NCI-H510A treated with DMSO at 0.1 percent for 48 hours (cell line): Measurements from ENCODE around the gene ACSL5.
"Not testable (repeated sequence)": the region's sequence is repeated elsewhere in the genome, so short reads cannot be mapped to it uniquely, and the experiment has no call there.

Source experiments
- DNase-seq: peaks from one replicate; lab custom pipeline; 2025; lab: John Stamatoyannopoulos, UW

ACSL5 gene

DNA sequence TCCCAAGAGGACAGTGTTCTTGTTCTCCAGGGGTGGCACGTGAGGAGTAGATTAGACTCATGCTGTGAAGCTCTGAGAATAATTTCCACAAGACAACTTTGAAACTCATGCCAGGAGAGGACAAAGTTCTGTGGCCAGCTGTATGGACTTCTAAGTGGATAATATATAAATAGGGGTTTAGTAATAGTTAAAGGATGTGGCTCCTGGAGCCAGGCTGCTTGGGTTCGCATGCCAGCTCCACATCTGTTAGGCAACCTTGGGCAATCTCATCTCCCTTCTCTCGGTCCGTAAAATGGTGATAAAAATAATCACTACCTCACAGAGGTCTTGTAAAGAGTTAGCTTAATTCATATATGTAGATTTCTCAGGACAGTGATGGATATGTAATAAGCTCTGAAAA, 35.8 kb downstream of the ACSL5 start:
- DNase-seq: no peak

DNA sequence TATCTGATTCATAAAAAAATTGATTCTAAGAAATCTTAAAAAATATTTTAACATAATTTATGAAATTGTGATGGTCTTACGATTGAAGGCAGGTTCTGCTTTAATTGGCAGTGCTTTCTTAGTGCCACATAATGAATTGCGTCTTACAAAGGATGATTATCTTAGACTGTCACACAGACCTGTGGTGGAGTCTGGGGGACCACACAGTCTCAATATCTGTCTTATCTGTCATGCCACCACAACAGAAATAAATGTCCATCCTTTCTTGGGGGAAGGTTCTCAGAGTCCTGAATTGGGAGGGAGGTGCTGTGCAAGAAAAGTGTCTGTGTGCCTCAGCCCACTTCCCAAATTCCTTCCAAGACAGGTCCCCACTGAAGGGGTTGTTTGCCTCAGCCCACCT, 38.8 kb downstream of the ACSL5 start:
- DNase-seq: no peak

DNA sequence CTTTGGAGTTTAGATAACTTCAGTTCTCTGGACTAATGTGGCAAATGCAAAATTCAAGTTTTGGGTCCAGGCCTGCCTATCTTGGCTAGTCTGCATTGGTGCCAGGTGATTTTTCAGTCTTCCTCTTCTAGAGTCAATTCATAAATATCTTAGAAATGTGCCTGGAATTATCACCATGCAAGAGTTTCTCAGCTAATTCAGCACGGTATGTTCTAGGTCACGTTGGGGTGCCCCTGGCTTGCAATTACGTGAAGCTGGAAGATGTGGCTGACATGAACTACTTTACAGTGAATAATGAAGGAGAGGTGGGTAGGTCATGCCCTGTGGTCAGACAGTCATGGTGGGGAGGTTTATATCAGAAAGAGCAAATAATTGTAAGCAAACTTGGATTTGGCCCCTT, 47.8 kb downstream of the ACSL5 start:
- no peak for DNase-seq

GRCh38 chr10:112424651-112425050, 50.7 kb downstream of the ACSL5 start:
- no peak for DNase-seq

- no peak for DNase-seq
These were observed 52.2 kb downstream of the ACSL5 start for GRCh38 chr10:112426111-112426510.

DNA sequence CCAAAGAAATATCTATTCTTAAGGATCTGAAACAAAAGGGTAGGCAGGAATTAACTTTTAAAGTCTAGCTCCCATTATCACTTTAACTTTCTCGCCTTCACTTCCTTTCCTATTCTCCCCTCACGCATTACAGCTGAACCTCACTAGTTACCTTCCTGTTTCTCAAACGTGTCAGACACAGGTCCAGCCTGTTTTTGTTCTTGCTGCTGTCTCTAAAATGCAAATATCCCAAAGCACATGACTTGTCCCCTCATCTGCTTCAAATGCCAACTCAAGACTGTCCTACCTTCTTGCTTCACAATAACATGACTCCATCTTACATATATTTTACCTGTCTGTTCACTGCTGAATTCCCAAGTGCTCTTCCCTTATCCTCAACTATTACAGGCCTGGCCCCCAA, 55.2 kb downstream of the ACSL5 start:
- no peak for DNase-seq

DNA sequence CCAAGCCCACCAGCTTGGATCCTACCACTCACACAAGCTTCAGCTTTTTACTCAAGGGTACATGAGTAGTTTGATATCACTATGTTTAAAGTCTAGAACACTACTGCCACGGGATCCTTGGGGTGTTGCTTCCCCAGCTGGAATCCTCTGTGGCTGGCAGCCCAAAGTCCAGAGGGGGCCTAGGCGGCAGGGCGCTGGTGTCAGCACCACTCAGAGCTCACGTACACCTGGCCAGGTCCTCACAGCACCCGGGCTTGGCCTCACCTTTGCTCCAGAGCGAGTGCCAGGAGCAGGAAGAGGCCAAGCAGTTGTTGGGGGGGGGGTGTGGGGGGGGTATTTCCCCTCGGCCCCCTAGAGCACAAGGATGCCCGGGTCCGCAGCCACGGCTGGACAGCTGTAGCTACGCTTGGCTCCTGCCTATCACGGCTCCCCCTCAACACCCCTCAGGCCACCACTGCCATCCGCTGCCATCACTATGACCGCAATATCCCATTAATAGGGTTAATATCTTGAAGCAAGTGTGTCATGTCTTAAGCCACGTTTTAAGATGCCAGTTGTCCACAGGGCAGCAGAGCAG, 55.8 kb downstream of the ACSL5 start:
- no peak for DNase-seq

GRCh38 chr10:112433136-112433535, 59.2 kb downstream of the ACSL5 start:
- DNase-seq: no peak

- DNase-seq: peak; percentile 24
These were observed 61.2 kb downstream of the ACSL5 start for GRCh38 chr10:112434988-112435619.

- DNase-seq: no peak
These were observed 64.4 kb downstream of the ACSL5 start for GRCh38 chr10:112438356-112438755.

DNA sequence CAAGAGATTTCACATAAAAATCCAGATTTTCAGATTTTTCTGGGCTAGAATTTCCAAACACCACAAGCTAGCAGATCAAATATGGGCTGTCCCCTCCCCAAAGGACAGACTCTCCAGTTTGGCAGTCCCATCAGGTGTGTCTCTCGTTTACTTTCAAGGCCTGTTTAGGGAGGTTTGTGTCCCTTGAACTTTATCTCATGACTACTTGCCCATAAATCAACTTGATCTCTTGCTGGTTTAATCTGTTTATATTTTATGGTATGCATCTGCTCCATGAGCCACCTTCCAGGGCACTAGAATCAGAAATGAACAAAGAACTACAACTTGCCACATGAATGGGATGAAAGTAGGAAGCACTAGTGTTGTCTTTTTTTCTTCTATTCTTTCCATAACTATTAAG, 67.6 kb downstream of the ACSL5 start:
- no peak for DNase-seq

DNA sequence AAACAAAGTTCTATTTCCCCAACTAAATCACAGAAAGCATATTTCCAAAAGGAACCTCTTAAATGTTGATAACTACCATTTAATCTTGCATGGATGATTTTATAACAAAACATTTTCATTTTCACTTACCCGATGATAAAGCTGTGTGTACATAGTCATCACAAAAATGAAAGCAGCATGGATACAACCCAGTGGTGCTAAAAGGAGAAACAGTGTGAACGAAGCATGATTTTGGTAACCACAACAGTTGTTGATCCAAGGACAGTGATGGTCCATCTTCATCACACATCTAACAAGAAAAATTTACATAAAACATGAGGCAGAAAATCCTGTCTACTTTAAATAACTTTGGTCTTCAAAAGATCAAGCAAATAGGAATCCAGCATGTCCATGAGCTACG, 68.1 kb downstream of the ACSL5 start:
- DNase-seq: no peak

GRCh38 chr10:112446055-112446854, 72.3 kb downstream of the ACSL5 start:
- DNase-seq: no peak

DNA sequence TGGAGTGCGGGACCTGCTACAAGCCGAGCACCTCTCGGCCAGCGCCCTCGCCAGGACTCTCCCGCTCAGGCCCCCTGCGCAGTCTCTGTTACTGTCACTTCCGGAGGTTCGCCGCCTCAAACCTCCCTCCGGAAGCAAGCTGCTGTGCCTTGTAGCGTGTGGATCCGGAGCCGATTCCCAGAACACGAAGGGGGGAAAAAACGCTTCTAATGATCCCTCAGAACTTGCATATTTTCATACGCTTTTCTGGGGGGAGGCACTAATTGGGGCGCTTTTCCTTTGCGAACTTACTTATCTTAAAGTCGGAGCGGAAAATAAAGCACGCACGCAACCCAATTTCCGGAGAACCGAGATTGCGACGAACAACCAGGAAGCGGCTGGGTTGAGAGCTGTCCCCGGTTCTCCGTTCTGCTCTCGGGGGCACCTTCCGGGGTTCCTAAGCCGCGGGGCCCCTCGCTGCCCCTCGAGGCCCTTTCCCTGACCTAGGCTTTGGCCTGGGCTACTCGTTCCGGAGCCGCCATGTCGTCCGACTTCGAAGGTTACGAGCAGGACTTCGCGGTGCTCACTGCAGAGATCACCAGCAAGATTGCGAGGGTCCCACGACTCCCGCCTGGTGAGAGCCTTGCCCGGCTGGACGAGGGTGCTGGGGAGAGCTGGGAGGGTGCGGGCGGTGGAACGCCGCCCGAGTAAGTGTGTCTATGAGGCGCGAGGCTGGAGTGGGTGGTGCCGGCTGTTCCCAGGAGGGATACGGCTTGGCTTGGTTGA, 73.1 kb downstream of the ACSL5 start, which contains the start of the genes VTI1A and ZDHHC6:
Gene VTI1A, plus strand, starts transcription at position 361 of the 765 bp plus-strand sequence. Its CDS starts 159 bp downstream, at position 520.
Gene ZDHHC6, minus strand, starts transcription at position 60 of the 765 bp plus-strand sequence. CDS start 1,478 bp downstream, outside the sequence.
- DNase-seq: peak; percentile 97

GRCh38 chr10:112447620-112447928, 73.7 kb downstream of the ACSL5 start:
- DNase-seq: no peak

DNA sequence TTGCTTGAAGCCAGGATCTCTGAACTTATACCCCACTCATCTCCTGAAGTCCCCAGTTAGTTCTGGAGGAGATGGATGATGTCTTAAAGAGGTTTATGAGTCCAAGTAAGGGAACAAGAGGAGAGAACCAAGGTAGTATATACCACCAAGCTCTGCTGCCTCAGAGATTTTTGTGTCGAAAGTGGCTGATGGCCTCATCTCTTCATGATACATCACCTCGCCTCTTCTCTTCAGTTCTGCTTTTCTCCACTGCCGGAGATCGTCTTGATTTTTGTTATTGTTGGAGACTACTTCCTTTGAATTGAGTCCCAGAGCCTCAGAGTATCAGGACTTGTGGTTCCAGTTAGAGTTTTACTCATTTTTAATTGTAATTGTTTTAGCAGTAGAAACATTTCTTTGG, 75.0 kb downstream of the ACSL5 start:
- DNase-seq: no peak

DNA sequence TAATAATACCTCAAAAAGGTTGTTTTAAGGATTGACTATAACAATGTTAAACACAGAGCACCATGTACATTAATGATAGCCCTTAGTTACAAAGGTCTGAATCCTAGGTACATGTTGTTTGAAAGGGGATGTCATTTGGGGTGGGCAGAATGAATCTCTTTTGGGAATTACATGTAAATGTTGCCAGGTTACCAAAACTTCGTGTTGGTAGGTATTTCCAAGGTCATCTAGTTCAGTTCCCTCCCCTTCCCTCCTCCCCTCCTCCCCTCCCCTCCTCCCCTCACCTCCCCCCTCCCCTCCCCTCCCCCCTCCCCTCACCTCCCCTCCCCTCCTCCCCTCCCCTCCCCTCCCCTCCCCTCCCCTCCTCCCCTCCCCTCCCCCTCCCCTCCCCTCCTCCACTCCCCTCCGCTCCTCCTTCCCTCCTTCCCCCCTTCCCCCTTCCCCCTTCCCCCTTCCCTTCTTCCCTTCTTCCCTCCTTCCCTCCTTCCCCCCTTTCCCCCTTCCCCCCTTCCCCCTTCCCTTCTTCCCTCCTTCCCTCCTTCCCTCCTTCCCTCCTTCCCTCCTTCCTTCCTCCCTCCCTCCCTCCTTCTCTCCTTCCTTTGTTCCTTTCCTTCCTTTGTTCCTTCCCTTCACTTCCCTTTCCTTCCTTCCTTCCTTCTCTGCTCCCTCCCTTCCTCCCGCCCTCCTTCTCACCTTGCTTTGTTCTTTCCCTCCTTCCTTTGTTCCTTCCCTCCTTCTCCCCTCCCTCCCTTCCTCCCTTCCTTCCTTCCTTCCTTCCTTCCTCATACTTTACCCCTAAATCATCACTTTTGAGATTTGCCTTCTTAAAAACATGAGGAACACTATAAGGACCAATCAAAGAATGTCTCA, 81.2 kb downstream of the ACSL5 start:
- no peak for DNase-seq

- no peak for DNase-seq
These were observed 82.6 kb downstream of the ACSL5 start for GRCh38 chr10:112456533-112456932.

GRCh38 chr10:112460366-112460765, 86.5 kb downstream of the ACSL5 start:
- no peak for DNase-seq

- DNase-seq: no peak
These were observed 87.3 kb downstream of the ACSL5 start for GRCh38 chr10:112461029-112461887.

DNA sequence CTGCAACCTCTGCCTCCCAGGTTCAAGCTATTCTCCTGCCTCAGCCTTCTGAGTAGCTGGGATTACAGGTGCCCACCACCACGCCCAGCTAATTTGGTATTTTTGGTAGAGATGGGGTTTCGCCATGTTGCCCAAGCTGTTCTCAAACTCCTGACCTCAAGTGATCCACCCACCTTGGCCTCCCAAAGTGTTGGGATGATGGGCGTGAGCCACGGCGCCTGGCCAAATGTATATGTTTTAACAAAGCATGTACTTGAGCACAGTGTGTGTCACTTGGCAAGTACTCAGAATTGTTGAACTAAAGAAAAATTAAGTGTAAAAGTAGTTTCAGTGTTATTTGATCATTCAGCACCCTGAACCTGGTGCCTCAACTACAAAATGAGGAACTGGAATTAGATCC, 90.2 kb downstream of the ACSL5 start:
- not testable (repeated sequence) for DNase-seq
